Measurements from ENCODE around the gene ACSBG1. TPM values are rescaled to one million over a fixed set of nuclear protein-coding genes. Genes with fewer than 3 reads are reported as not detected.

Gene ACSBG1
- total and polyA plus RNA-seq, 2 of the 8 experiments (the other 6 are each of a cell fraction or from before 2014, with no cell fraction given), result 5.4 to 7.1 TPM

DNA sequence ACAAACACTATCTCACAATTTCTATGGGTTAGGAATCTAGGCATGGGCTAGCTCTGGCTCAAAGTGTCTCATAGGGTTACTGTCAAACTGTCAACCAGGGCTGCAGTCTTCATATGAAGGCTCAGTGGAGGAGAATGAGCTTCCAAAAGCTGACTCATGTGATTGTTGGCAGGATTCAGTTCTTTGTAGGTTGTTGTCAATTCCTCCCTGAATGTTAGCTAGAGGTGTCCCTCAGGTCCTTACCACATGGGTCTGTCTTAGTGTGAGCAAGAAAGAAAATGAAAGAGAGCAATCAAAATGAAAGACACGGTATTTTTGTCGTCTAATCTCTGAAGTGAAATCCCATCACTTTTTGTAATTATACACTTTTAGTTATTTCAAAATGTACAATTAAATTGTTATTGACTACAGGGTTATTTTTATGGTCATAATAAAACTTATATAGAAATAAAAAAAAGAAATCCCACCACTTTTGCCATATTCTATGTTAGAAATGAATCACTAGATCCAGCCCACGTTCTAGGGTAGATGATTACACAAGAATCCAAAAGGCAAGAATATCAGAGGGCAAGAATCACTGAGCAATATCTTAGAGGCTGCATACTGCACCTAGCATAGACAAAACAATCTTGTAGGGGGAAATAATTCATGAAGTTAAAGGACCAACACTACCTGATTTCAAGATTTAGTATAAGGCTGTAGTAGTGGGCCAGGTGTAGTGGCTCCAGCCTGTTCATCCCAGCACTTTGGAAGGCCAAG lies 8.4 kb downstream of the ACSBG1 start:
- no peak overlapping the region for H4K8ac ChIP-seq (ENCODE audit: extremely low read depth, insufficient read depth, low read length)
- no peak for TF ChIP-seq SUZ12 (IDR thresholded peaks at IDR 0.05; ENCODE audit: low read length)
- TF ChIP-seq PHF8 (conservative IDR thresholded peaks at IDR 0.05; ENCODE audit: low read depth, low read length), result no peak
- TF ChIP-seq CTBP2 (IDR thresholded peaks at IDR 0.05; ENCODE audit: borderline replicate concordance, insufficient read depth, insufficient read length, low read length), result no peak
- H3K79me2 ChIP-seq (ENCODE audit: control insufficient read depth in 1 of 2, insufficient read depth in 2 of 2, low read length in 2 of 2), result no peaks in the 10 kb centered on the region
- no peak overlapping the region for H3K23ac ChIP-seq (ENCODE audit: insufficient read length)
- H2BK20ac ChIP-seq (ENCODE audit: low read length), result no peak overlapping the region
- no peak overlapping the region for H2BK120ac ChIP-seq (replicated peaks; ENCODE audit: low read depth, low read length)
- no peak overlapping the region for H2BK15ac ChIP-seq (ENCODE audit: low read length)
- no peak overlapping the region for H4K5ac ChIP-seq (ENCODE audit: insufficient read length, low read depth, low read length)
- CTCF ChIA-PET (ENCODE audit: partially characterized antibody), result interaction anchor here (1.4 to 1.8 kb wide), 2 partner anchors 15 to 117 kb away, joined by 3 to 6 read pairs; no protein-coding TSS in a partner anchor
- H3K27ac ChIP-seq (ENCODE audit: low read depth, low read length), result no peak overlapping the region
- 89% methylated on average over 3 of the region's 3 CpGs; no CpG with 5 or more reads in 1 of the 2 experiments for WGBS, 2 experiments (ENCODE audit: extremely low coverage in 1 of 2, insufficient coverage in 1 of 2, insufficient read length in 1 of 2, insufficient replicate concordance in 2 of 2, low coverage in 1 of 2, low lambda C conversion rate in 2 of 2, missing lambda C conversion rate in 1 of 2)
- H4K20me1 ChIP-seq (replicated peaks in 1 of 2; ENCODE audit: control insufficient read depth in 1 of 2, insufficient read depth in 2 of 2, low read length in 2 of 2), result no peaks in the 10 kb centered on the region
- no peak overlapping the region for H3K56ac ChIP-seq (replicated peaks; ENCODE audit: insufficient read length, low read depth, low read length)
- H2AFZ ChIP-seq (ENCODE audit: low read length), result no peak overlapping the region
- no peak overlapping the region for H2AK5ac ChIP-seq (ENCODE audit: low read depth, low read length)
- no peaks in the 10 kb centered on the region; a peak in 1 of 8 replicates for H3K36me3 ChIP-seq (ENCODE audit: control insufficient read depth in 2 of 4, insufficient read depth in 4 of 4, low read length in 3 of 4)
- H3K4me3 ChIP-seq (ENCODE audit: extremely low read depth in 1 of 4, insufficient read depth in 2 of 4, low read depth in 3 of 4, low read length in 4 of 4), result no peak overlapping the region
- no peak overlapping the region for H2BK5ac ChIP-seq (ENCODE audit: low read depth, low read length)
- H3K4me2 ChIP-seq (ENCODE audit: insufficient read depth in 1 of 2, low read depth in 2 of 2, low read length in 2 of 2), result no peak overlapping the region
- H3K4me1 ChIP-seq (replicated peaks in 1 of 4; ENCODE audit: control insufficient read depth in 3 of 4, insufficient read depth in 4 of 4, low read length in 3 of 4), result no peaks in the 10 kb centered on the region
- H2BK12ac ChIP-seq (ENCODE audit: low read depth, low read length), result no peak overlapping the region
- no peaks in the 10 kb centered on the region for H3K23me2 ChIP-seq (ENCODE audit: low read depth, low read length)
- H3K27me3 ChIP-seq (replicated peaks in 1 of 4; ENCODE audit: control insufficient read depth in 3 of 4, extremely low read depth in 1 of 4, insufficient read depth in 3 of 4, low read length in 3 of 4), result no peaks in the 10 kb centered on the region
- H3K79me1 ChIP-seq (ENCODE audit: low read depth, low read length), result no peaks in the 10 kb centered on the region
- H3K4ac ChIP-seq (replicated peaks; ENCODE audit: insufficient read length, low read depth, low read length), result no peak overlapping the region
- DNase-seq (ENCODE audit: low read depth in 1 of 2, low spot score in 2 of 2) (no peak), FAIRE-seq (no peak)
- H4K91ac ChIP-seq (replicated peaks; ENCODE audit: insufficient read length, low read length), result no peak overlapping the region
- H3K9ac ChIP-seq (replicated peaks in 1 of 4; ENCODE audit: extremely low read depth in 1 of 4, low read depth in 3 of 4, low read length in 3 of 4), result no peak overlapping the region
- H3K9me3 ChIP-seq (ENCODE audit: insufficient read depth in 2 of 2, low read depth in 1 of 2, low read length in 1 of 2), result no peaks in the 10 kb centered on the region
- no peak overlapping the region for H3K18ac ChIP-seq (ENCODE audit: extremely low read depth, low read length)
- no peak overlapping the region for H3K14ac ChIP-seq (ENCODE audit: insufficient read length)
- POLR2A ChIA-PET (ENCODE audit: partially characterized antibody), result no interaction called here

All from H1 (cell line).